GM12878 (cell line): ENCODE data around the gene CIDEC. TPM values are rescaled to one million over a fixed set of nuclear protein-coding genes. Genes with fewer than 3 reads are reported as not detected.

Experiments used
- ATAC-seq: fragments of 200-7000 bp; cut with Tn5 transposase; 3 replicates; pipeline ENCODE4 v1.9.1; 2020; ENCODE audit warnings: mild to moderate bottlenecking, moderate library complexity
- BruUV-seq: library from RNA; stranded (reverse); fragments of 400-500 nt; replicated peaks from 2 replicates; lab custom pipeline; 2021; lab: Mats Ljungman, UMichigan
- CTCF ChIA-PET: fragments of 300-600 bp; sonication (Branson Sonifier 250); formaldehyde crosslinking; extraction: SDS; loops from one replicate; lab custom pipeline; 2021; ENCODE audit warnings: inconsistent platforms; lab: Yijun Ruan, JAX
- POLR2A ChIA-PET: fragments of 350-600 bp; formaldehyde crosslinking; extraction: SDS; loops from one replicate; lab custom pipeline; 2021; ENCODE audit warnings: inconsistent platforms; lab: Charles Lee
- RAD21 ChIA-PET: fragments of 300-600 bp; sonication (Branson Sonifier 250); formaldehyde crosslinking; loops from one replicate; lab custom pipeline; 2023; ENCODE audit warnings: antibody characterized with exemption; ENCODE audit not compliant: unreplicated experiment; lab: Charles Lee
- SMC1A ChIA-PET: fragments of 300-600 bp; sonication (Branson Sonifier 250); formaldehyde crosslinking; loops from one replicate; lab custom pipeline; 2023; ENCODE audit not compliant: unreplicated experiment, uncharacterized antibody; lab: Charles Lee
- DNase-seq: peaks from one replicate; pipeline ENCODE4 v3.0.0-alpha.2; 2011; ENCODE audit warnings: low read depth, low spot score
- FAIRE-seq: peaks from 3 replicates; lab custom pipeline; 2011; peaks lifted over from hg19 to GRCh38; lab: Jason Lieb, UNC
- H2AFZ ChIP-seq: 2 replicates; pipeline ENCODE4 v1.6.0; 2011; ENCODE audit warnings: low read depth, low read length, control low read depth; ENCODE audit not compliant: control insufficient read depth
- H3K27ac ChIP-seq: 2 replicates; pipeline ENCODE4 v1.5.1; 2011; ENCODE audit warnings: control low read depth; ENCODE audit not compliant: control insufficient read depth, insufficient read depth
- H3K27me3 ChIP-seq, 2 experiments: replicated peaks in 1 of 2; 2 replicates each; pipeline versions ENCODE4 v1.6.0 to v1.6.1; 2011; ENCODE audit warnings: low read length in 1 of 2; ENCODE audit not compliant: control insufficient read depth in 2 of 2, insufficient read depth in 2 of 2
- H3K36me3 ChIP-seq, 2 experiments: 2 replicates each; pipeline ENCODE4 v1.5.1; 2011; ENCODE audit warnings: low read length in 1 of 2; ENCODE audit not compliant: control insufficient read depth in 2 of 2, insufficient read depth in 2 of 2
- H3K4me1 ChIP-seq: 2 replicates; pipeline ENCODE4 v1.6.1; 2011; ENCODE audit warnings: mild to moderate bottlenecking, low read length, moderate library complexity, mixed read lengths; ENCODE audit not compliant: control insufficient read depth, insufficient read depth
- H3K4me2 ChIP-seq: 2 replicates; pipeline ENCODE4 v1.6.0; 2011; ENCODE audit warnings: control low read depth; ENCODE audit not compliant: control insufficient read depth, insufficient read depth
- H3K4me3 ChIP-seq: fragments of 200-600 bp; sonication (generic); 2 replicates; pipeline ENCODE4 v1.5.1; 2016
- H3K79me2 ChIP-seq: 2 replicates; pipeline ENCODE4 v1.6.0; 2011; ENCODE audit warnings: low read length; ENCODE audit not compliant: control insufficient read depth, insufficient read depth
- H3K9ac ChIP-seq: 2 replicates; pipeline ENCODE4 v1.8.0; 2011; ENCODE audit warnings: low read length, control low read depth, mixed read lengths; ENCODE audit not compliant: control insufficient read depth, insufficient read depth
- H3K9me3 ChIP-seq: replicated peaks from 3 replicates; pipeline ENCODE4 v1.5.1; 2011; ENCODE audit warnings: mild to moderate bottlenecking, low read length; ENCODE audit not compliant: control insufficient read depth, insufficient read depth
- H4K20me1 ChIP-seq: 2 replicates; pipeline ENCODE4 v1.6.0; 2011; ENCODE audit not compliant: control insufficient read depth, insufficient read depth
- BCL11A ChIP-seq: IDR thresholded peaks from 2 replicates; pipeline ENCODE4 v1.6.1; 2011; ENCODE audit warnings: low read depth, low read length
- CUX1 ChIP-seq: IDR thresholded peaks from 2 replicates; pipeline ENCODE4 v1.6.1; 2012; ENCODE audit warnings: improper control_type of control experiment, low read depth, low read length; ENCODE audit not compliant: insufficient replicate concordance
- FOXK2 ChIP-seq: fragments of 450-650 bp; IDR thresholded peaks from 2 replicates; pipeline ENCODE4 v1.6.1; 2017; ENCODE audit warnings: mild to moderate bottlenecking, moderate library complexity
- HDAC2 ChIP-seq: fragments of 200-600 bp; sonication (generic); IDR thresholded peaks from 2 replicates; pipeline ENCODE4 v1.6.1; 2017
- IRF3 ChIP-seq: fragments of 450-650 bp; IDR thresholded peaks from 2 replicates; pipeline ENCODE4 v1.6.1; 2014; ENCODE audit warnings: mild to moderate bottlenecking
- NFXL1 ChIP-seq: fragments of 450-650 bp; IDR thresholded peaks from 2 replicates; pipeline ENCODE4 v1.6.1; 2017; ENCODE audit warnings: antibody characterized with exemption, mild to moderate bottlenecking, borderline replicate concordance
- RBBP5 ChIP-seq: fragments of 200-600 bp; sonication (generic); conservative IDR thresholded peaks from 2 replicates; pipeline ENCODE4 v1.6.1; 2016
- SKIL ChIP-seq: fragments of 450-650 bp; IDR thresholded peaks from 2 replicates; pipeline ENCODE4 v1.6.1; 2017; ENCODE audit warnings: mild to moderate bottlenecking, low read depth, inconsistent platforms; ENCODE audit not compliant: poor library complexity, severe bottlenecking
- TCF12 ChIP-seq: IDR thresholded peaks from 2 replicates; pipeline ENCODE4 v1.6.1; 2011; ENCODE audit warnings: low read depth, mild to moderate bottlenecking, low read length
- ZBTB40 ChIP-seq: fragments of 450-650 bp; IDR thresholded peaks from 2 replicates; pipeline ENCODE4 v1.6.1; 2016; ENCODE audit warnings: mild to moderate bottlenecking, moderate library complexity, borderline replicate concordance
- ZNF274 ChIP-seq: IDR thresholded peaks from one replicate; pipeline ENCODE4 v1.8.0; 2011; ENCODE audit not compliant: insufficient read length, insufficient read depth
- ZSCAN29 ChIP-seq: fragments of 450-650 bp; IDR thresholded peaks from 2 replicates; pipeline ENCODE4 v1.6.1; 2017; ENCODE audit warnings: mild to moderate bottlenecking, moderate library complexity
- WGBS: methylation state at CpG from one replicate; pipeline ENCODE4 v1.1.6; 2016; ENCODE audit warnings: low lambda C conversion rate; ENCODE audit not compliant: insufficient replicate concordance, insufficient coverage; ENCODE audit errors: missing lambda C conversion rate; 5-methylcytosine and 5-hydroxymethylcytosine counted together
- in situ Hi-C: fragments of 300-500 bp; cut with MboI; formaldehyde crosslinking; loops from 9 replicates; pipeline ENCODE4 v1.14.3; 2018; ENCODE audit warnings: mixed read lengths
- intact Hi-C: fragments of 100-400 bp; cut with micrococcal nuclease; formaldehyde crosslinking; loops from one replicate; pipeline ENCODE4 v1.14.2; 2022; ENCODE audit not compliant: unreplicated experiment
- polyA plus RNA-seq, 11 experiments: library from polyadenylated mRNA; depleted of rRNA in 4 of 11; unstranded in 6 of 11; stranded (reverse) in 5 of 11; fragments of >200 nt; fragmentation: Nextera tagmentation in 4 of 11; fragmentation: Illumina TruSeq in 1 of 11; extraction: Ambion mirVana in 4 of 11; extraction: Trizol in 1 of 11; gene quantifications; 1 replicate in 1 of 11; 2 replicates in 10 of 11; pipeline versions ENCODE4 v1.2.1 to v1.2.3, GENCODE V29; 2011 to 2016; ENCODE audit warnings: inconsistent platforms in 2 of 11, missing spikeins in 2 of 11, low read depth in 1 of 11
- total RNA-seq, 4 experiments: library from RNA; depleted of rRNA in 3 of 4; stranded (reverse); fragments of >200 nt in 3 of 4; fragmentation: Illumina TruSeq in 1 of 4; extraction: Trizol in 1 of 4; gene quantifications; 2 replicates each; pipeline versions ENCODE4 v1.2.1 to v1.2.3, GENCODE V29; 2013 to 2021

Gene CIDEC
- total and polyA plus RNA-seq, 10 of the 15 experiments (the other 5 are each of a cell fraction or from before 2014, with no cell fraction given): 0.10 to 0.49 TPM; not detected in 8

- in situ Hi-C loops: no loop called here
- Histone ChIP-seq H3K27me3 (no peaks in the 10 kb centered on the region), H2AFZ (no peak overlapping the region), H4K20me1 (no peaks in the 10 kb centered on the region), H3K4me3 (no peak overlapping the region), H3K36me3 (no peaks in the 10 kb centered on the region; a peak in 2 of 4 replicates), H3K79me2 (no peaks in the 10 kb centered on the region), H3K27ac (no peak overlapping the region), H3K9me3 (no peaks in the 10 kb centered on the region), H3K9ac (no peak overlapping the region), H3K4me1 (peaks cover 8% of the 10 kb centered on the region), H3K4me2 (no peak overlapping the region)
- ChIA-PET SMC1A (no interaction called here), RAD21 (no interaction called here), CTCF (no interaction called here), POLR2A (interaction anchor here (1.0 to 1.2 kb wide), 2 partner anchors 9 to 14 kb away, joined by 3 to 4 read pairs; no protein-coding TSS in a partner anchor)
- no peak for DNase-seq
- WGBS: 94% methylated on average over 2 of the region's 3 CpGs
- intact Hi-C loops: no loop called here
- no peak for ATAC-seq
- FAIRE-seq: no peak
- BruUV-seq: no TSS peak
- no peak for TF ChIP-seq ZSCAN29
- no peak for TF ChIP-seq CUX1
- no peak for TF ChIP-seq FOXK2
- TF ChIP-seq NFXL1: no peak
- TF ChIP-seq SKIL: no peak
- no peak for TF ChIP-seq ZBTB40
- no peak for TF ChIP-seq HDAC2
- no peak for TF ChIP-seq RBBP5
- no peak for TF ChIP-seq TCF12
- TF ChIP-seq BCL11A: no peak
- no peak for TF ChIP-seq IRF3
- TF ChIP-seq ZNF274: no peak
These were observed 19.3 kb upstream of the CIDEC start for GRCh38 chr3:9899289-9899791.
